Measurements from ENCODE around the gene SEZ6L.

DNA sequence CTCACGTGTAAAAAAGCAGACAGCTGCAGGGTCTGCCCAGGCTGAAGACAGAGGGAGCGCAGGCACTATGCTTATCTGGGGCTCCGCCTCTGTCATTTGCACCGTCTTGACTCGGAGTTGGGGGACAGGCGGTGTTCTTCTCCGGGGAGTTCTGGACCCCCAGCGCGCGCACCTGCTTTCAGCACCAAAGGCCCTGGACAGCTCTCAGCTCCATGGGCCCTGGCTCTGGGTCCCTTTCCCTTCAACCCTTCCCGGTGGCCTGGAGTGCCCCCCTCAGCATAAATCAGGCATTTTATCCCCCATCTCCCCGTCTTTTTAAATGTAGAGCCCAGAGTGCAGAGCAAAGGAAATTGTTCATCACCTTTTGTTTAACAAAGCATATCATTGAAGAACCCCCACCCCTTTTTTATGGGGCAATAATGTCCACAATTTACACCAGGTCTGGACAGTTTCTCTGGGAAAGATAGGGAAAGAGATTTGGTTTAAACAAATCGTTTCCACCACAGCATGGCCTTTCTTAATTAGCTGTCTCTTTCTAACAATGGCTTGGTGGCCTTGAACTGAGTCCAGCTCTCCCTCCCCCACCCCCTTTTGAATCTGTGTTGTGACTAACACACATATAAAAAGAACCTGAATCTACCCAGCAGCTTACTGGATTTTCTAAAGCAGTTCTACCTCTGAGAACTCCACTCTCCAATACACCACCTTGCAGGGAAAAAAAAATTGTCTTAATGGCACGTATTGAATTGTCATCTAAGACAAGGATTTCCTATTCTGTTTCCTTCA lies 1.7 kb downstream of the SEZ6L start:
- TF ChIP-seq CTCF (IDR thresholded peaks at IDR 0.05 in 8 of 11, conservative IDR thresholded peaks at IDR 0.05 in 3 of 11) (no peak), POLR2A (IDR thresholded peaks at IDR 0.05) (no peak), POLR2AphosphoS5 (IDR thresholded peaks at IDR 0.05) (no peak)

Data from spleen (tissue), 7 donors.